Ovary (tissue), 3 donors: ENCODE measurements around the gene PANX1.

ENCODE experiments used
- CTCF ChIP-seq, 3 donors: fragments of 450-650 bp in 2 of 3; fragments of 200-600 bp in 1 of 3; IDR thresholded peaks; one replicate each; pipeline versions ENCODE4 v1.5.1 to v1.8.0; 2016 to 2022; ENCODE audit warnings: antibody characterized with exemption in 3 of 3, mild to moderate bottlenecking in 1 of 3
- EP300 ChIP-seq: sonication (generic); formaldehyde crosslinking; IDR thresholded peaks from one replicate; pipeline ENCODE4 v1.6.1; 2017; ENCODE audit warnings: antibody characterized with exemption
- donor health status: DM: no; HTN: no; CAD: no.

GRCh38 chr11:94125407-94126115, 3.1 kb upstream of the PANX1 start:
- TF ChIP-seq EP300 (no peak), CTCF (IDR thresholded peaks at IDR 0.05) (no peak)
